ENCODE data around the gene UBE2S. TPM values are rescaled to one million over a fixed set of nuclear protein-coding genes. Genes with fewer than 3 reads are reported as not detected.
"Not testable (repeated sequence)": the region's sequence is repeated elsewhere in the genome, so short reads cannot be mapped to it uniquely, and the experiment has no call there.

The UBE2S gene
- polyA plus RNA-seq (2011; rRNA removed) (28.9 and 39.0 TPM in 2 replicates), polyA minus RNA-seq (2011; rRNA and poly(A)+ RNA removed) (34.5 and 41.0 TPM in 2 replicates)

DNA sequence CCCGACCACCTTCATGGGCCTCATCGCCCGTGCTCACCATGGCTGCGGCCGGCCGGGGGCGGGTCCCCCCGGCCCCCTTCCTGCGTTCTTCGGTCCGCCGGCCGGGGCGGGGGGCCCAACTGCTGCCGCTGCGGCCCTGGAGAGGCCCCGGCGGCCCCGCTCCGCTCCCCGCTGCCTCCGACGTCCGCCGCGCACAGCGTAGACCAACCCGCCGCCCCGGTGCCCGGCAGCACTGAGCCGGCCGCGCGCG lies at the start of gene UBE2S:
Gene UBE2S (minus strand): TSS at position 239 of the 250 bp plus-strand sequence. CDS start 199 bp downstream, at position 40.
- Histone ChIP-seq H3K4me3 (ENCODE audit: low read depth, low read length) (peak within 1 kb of the TSS; percentile 83), H3K27ac (ENCODE audit: low read depth, low read length) (peak within 1 kb of the TSS; percentile 100)
- ChIA-PET CTCF (interaction anchor here (1.0 kb wide), 1 partner anchor 61 kb away, joined by 3 read pairs; no protein-coding TSS in a partner anchor), POLR2A (interaction anchor here (0.6 to 5.3 kb wide), 39 partner anchors 9 to 244 kb away, joined by 3 to 93 read pairs (median 6); partner anchors contain the start of genes FIZ1, GARIN5B, HSPBP1 and ISOC2)
- not testable (repeated sequence) for H3K9me3 ChIP-seq (ENCODE audit: control insufficient read depth, insufficient read depth, low read length); DNase-seq (ENCODE audit: low read depth, low spot score); H3K27me3 ChIP-seq (ENCODE audit: control insufficient read depth, insufficient read depth, low read length)

DNA sequence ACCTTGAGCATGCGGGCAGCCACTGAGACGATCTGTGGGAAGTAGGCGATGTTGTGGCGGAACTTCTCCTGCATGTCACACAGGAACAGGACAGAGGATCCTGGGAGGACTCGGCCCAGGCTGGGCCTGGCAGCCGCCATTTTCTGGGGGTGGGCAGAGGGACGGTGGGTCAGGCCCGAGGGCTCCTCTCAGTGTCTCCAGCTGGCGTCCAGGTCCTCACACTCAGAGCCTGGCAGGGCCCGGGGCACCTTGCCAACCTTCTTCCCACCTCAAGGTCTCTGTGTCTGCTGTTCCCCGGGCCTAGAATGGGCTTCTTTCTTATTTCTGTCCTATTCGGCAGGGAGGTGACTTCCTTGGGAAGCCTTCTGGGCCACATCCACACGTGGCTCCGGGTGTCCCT lies 48.8 kb upstream of the UBE2S start:
- POLR2A ChIA-PET: no interaction called here
- TF ChIP-seq, protein P1, sequence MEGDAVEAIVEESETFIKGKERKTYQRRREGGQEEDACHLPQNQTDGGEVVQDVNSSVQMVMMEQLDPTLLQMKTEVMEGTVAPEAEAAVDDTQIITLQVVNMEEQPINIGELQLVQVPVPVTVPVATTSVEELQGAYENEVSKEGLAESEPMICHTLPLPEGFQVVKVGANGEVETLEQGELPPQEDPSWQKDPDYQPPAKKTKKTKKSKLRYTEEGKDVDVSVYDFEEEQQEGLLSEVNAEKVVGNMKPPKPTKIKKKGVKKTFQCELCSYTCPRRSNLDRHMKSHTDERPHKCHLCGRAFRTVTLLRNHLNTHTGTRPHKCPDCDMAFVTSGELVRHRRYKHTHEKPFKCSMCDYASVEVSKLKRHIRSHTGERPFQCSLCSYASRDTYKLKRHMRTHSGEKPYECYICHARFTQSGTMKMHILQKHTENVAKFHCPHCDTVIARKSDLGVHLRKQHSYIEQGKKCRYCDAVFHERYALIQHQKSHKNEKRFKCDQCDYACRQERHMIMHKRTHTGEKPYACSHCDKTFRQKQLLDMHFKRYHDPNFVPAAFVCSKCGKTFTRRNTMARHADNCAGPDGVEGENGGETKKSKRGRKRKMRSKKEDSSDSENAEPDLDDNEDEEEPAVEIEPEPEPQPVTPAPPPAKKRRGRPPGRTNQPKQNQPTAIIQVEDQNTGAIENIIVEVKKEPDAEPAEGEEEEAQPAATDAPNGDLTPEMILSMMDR (IDR thresholded peaks at IDR 0.05; ENCODE audit: low read depth, low read length): no peak
- DNase-seq (ENCODE audit: low read depth, low spot score): no peak
- no peaks in the 10 kb centered on the region; the same call in 1 of the 2 replicates for H3K9me3 ChIP-seq (ENCODE audit: control insufficient read depth, insufficient read depth, low read length)
- no peak overlapping the region for H3K4me3 ChIP-seq (ENCODE audit: low read depth, low read length)
- peaks cover 10% of the 10 kb centered on the region for H3K27me3 ChIP-seq (ENCODE audit: control insufficient read depth, insufficient read depth, low read length)
- H3K27ac ChIP-seq (ENCODE audit: low read depth, low read length): no peak overlapping the region
- CTCF ChIA-PET: no interaction called here

DNA sequence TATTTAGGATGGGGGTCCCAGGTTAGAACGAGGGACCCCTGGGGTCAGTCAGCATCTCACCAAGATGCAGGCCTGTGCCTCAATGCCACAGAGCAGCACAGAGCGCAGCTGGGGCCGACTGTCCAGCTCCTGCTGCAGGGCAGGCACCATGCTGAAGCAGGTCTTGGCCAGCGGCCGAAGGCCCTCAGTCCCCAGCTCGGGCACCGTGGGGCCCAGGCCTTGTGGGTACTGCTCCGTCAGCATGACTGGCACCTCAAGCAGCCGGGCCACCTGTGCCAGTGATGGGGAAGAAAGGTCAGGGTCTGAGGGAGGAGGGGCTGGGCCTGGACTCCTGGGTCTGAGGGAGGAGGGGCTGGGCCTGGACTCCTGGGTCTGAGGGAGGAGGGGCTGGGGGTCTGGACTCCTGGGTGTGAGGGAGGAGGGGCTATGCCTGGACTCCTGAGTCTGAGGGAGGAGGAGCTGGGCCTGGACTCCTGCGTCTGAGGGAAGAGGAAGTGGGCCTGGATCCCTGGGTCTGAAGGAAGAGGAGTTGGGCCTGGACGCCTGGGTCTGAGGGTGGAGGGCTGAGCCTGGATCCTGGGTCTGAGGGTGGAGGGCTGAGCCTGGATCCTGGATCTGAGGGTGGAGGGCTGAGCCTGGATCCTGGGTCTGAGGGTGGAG lies 48.1 kb upstream of the UBE2S start:
- Histone ChIP-seq H3K9me3 (ENCODE audit: control insufficient read depth, insufficient read depth, low read length) (no peaks in the 10 kb centered on the region; the same call in 1 of the 2 replicates), H3K4me3 (ENCODE audit: low read depth, low read length) (no peak overlapping the region), H3K27me3 (ENCODE audit: control insufficient read depth, insufficient read depth, low read length) (peaks cover 14% of the 10 kb centered on the region), H3K27ac (ENCODE audit: low read depth, low read length) (no peak overlapping the region)
- TF ChIP-seq, protein P1 (IDR thresholded peaks at IDR 0.05; ENCODE audit: low read depth, low read length): no peak
- no peak for DNase-seq (ENCODE audit: low read depth, low spot score)
- ChIA-PET CTCF (interaction anchor here (2.3 kb wide), 1 partner anchor 37 kb away, joined by 8 read pairs; no protein-coding TSS in a partner anchor), POLR2A (no interaction called here)

DNA sequence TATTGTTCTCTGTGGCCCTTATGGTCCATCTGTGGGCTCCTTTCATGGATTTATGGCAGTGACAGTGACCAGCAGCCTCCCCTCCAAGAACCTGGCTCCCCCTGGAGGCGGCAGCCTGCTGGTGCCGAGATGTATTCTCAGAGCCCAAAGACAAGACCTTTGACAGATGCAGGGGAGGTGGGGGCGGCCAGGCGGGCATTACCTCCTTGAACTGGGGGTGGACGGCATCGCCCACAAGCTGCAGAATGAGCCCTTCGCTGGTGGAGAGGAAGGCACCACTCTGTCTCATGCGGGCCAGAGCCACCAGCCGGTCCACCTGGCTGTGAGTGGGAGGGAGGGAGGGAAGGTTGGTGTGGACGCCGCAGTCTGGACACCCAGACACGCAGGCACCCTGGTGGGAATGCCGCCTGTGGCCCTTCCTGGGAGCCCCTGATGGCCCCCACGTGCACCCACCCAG lies 47.2 kb upstream of the UBE2S start:
- POLR2A ChIA-PET: no interaction called here
- no peak for DNase-seq (ENCODE audit: low read depth, low spot score)
- Histone ChIP-seq H3K9me3 (ENCODE audit: control insufficient read depth, insufficient read depth, low read length) (no peaks in the 10 kb centered on the region; the same call in 1 of the 2 replicates), H3K27ac (ENCODE audit: low read depth, low read length) (no peak overlapping the region), H3K27me3 (ENCODE audit: control insufficient read depth, insufficient read depth, low read length) (peaks cover 20% of the 10 kb centered on the region), H3K4me3 (ENCODE audit: low read depth, low read length) (no peak overlapping the region)
- TF ChIP-seq, protein P1 (IDR thresholded peaks at IDR 0.05; ENCODE audit: low read depth, low read length): peak; percentile 77
- CTCF ChIA-PET: interaction anchor here (0.7 to 2.3 kb wide), 5 partner anchors 13 to 163 kb away, joined by 3 to 11 read pairs (median 6); no protein-coding TSS in a partner anchor

DNA sequence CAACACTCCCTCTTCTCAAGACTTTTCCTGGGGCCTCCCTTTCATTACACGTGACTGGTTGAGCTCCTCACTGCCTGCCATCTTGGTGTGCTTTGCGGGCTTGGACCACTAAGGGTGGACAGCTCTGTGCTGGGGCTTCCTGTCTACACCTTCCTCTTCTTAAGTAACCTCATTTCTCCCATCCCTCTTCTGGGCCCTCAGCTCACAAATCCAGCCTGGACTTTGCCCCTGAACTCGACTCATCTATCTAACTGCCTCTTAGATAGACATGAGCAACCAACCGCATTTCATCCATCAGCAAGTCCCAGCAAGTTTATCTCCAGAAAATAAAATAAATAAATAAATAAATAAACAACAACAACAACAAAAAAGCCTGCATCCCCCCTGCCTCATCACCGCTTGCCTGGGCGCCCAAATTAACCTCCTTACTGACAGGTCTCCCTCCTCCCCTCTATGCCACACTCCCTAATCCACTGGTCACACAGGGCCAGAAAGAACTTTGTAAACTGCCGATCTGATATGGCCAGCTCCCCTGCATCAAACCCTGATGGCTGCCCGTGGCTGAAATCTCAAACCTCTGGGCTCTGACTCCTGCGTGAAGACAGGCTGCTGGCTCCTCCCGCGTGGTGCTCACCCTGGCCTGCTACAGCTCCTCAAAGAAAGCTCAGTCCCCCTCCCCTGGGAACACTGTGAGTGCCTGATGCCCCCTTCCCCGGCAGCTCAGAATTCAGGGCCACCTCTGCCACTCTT lies 46.1 kb upstream of the UBE2S start:
- ChIA-PET POLR2A (interaction anchor here (0.6 to 1.0 kb wide), 5 partner anchors 31 to 114 kb away, joined by 3 to 8 read pairs (median 4); partner anchors contain the start of genes NAT14 and UBE2S), CTCF (interaction anchor here (0.5 to 2.3 kb wide), 9 partner anchors 14 to 313 kb away, joined by 3 to 13 read pairs (median 6); no protein-coding TSS in a partner anchor)
- H3K27me3 ChIP-seq (ENCODE audit: control insufficient read depth, insufficient read depth, low read length): peaks cover 27% of the 10 kb centered on the region
- no peak overlapping the region for H3K4me3 ChIP-seq (ENCODE audit: low read depth, low read length)
- H3K9me3 ChIP-seq (ENCODE audit: control insufficient read depth, insufficient read depth, low read length): peaks cover 7% of the 10 kb centered on the region; the same call in 1 of the 2 replicates
- no peak for DNase-seq (ENCODE audit: low read depth, low spot score)
- no peak overlapping the region for H3K27ac ChIP-seq (ENCODE audit: low read depth, low read length)
- TF ChIP-seq, protein P1 (IDR thresholded peaks at IDR 0.05; ENCODE audit: low read depth, low read length): no peak
